Fibroblast of lung (primary cell): ENCODE data around the gene MSH4. TPM values are rescaled to one million over a fixed set of nuclear protein-coding genes. Genes with fewer than 3 reads are reported as not detected.
"Not testable (repeated sequence)": the region's sequence is repeated elsewhere in the genome, so short reads cannot be mapped to it uniquely, and the experiment has no call there.

Experiments
- DNase-seq, 2 donors: peaks; one replicate each; pipeline versions ENCODE4 v3.0.0 to v3.0.0-alpha.2; 2010; ENCODE audit warnings: low read depth in 2 of 2
- H2AFZ ChIP-seq: 2 replicates; pipeline ENCODE4 v1.5.1; 2012; ENCODE audit warnings: low read length, control low read depth, inconsistent platforms
- H3K27ac ChIP-seq: 2 replicates; pipeline ENCODE4 v1.5.1; 2011; ENCODE audit warnings: low read length, control low read depth; ENCODE audit not compliant: insufficient read depth
- H3K27me3 ChIP-seq: 2 replicates; pipeline ENCODE4 v1.5.1; 2011; ENCODE audit warnings: mild to moderate bottlenecking, low read length; ENCODE audit not compliant: control insufficient read depth, insufficient read depth
- H3K36me3 ChIP-seq: 2 replicates; pipeline ENCODE4 v1.5.1; 2011; ENCODE audit warnings: low read length; ENCODE audit not compliant: control insufficient read depth, insufficient read depth
- H3K4me1 ChIP-seq: 2 replicates; pipeline ENCODE4 v1.5.1; 2011; ENCODE audit warnings: low read length; ENCODE audit not compliant: control insufficient read depth, insufficient read depth; ENCODE audit errors: extremely low read depth
- H3K4me2 ChIP-seq: 2 replicates; pipeline ENCODE4 v1.5.1; 2011; ENCODE audit warnings: low read length, control low read depth; ENCODE audit not compliant: insufficient read depth; ENCODE audit errors: extremely low read depth
- H3K4me3 ChIP-seq, 4 experiments: fragments of 200-600 bp in 1 of 4; sonication (generic) in 1 of 4; replicated peaks in 1 of 4; 2 replicates each; pipeline ENCODE4 v1.5.1; 2011 to 2016; ENCODE audit warnings: low read length in 4 of 4, low read depth in 3 of 4, mild to moderate bottlenecking in 3 of 4, control low read depth in 2 of 4, inconsistent platforms in 1 of 4, mixed read lengths in 1 of 4; ENCODE audit not compliant: insufficient read depth in 1 of 4; ENCODE audit errors: control extremely low read depth in 1 of 4
- H3K79me2 ChIP-seq: 2 replicates; pipeline ENCODE4 v1.5.1; 2012; ENCODE audit warnings: mild to moderate bottlenecking, low read length, inconsistent platforms; ENCODE audit not compliant: control insufficient read depth, insufficient read depth
- H3K9ac ChIP-seq: 2 replicates; pipeline ENCODE4 v1.5.1; 2011; ENCODE audit warnings: mild to moderate bottlenecking, low read length, control low read depth; ENCODE audit not compliant: insufficient read depth
- H3K9me3 ChIP-seq: 2 replicates; pipeline ENCODE4 v1.5.1; 2012; ENCODE audit warnings: low read depth, low read length; ENCODE audit not compliant: control insufficient read depth, insufficient read depth
- H4K20me1 ChIP-seq: 2 replicates; pipeline ENCODE4 v1.5.1; 2011; ENCODE audit warnings: low read length; ENCODE audit not compliant: control insufficient read depth, insufficient read depth; ENCODE audit errors: extremely low read depth
- EZH2 ChIP-seq: IDR thresholded peaks from 2 replicates; pipeline ENCODE4 v1.5.1; 2012; ENCODE audit warnings: low read length, control low read depth, mild to moderate bottlenecking; ENCODE audit errors: missing control alignments
- polyA plus RNA-seq, 2 donors: library from polyadenylated mRNA; depleted of rRNA in 1 of 2; stranded (reverse) in 1 of 2; unstranded in 1 of 2; fragments of >200 nt; gene quantifications; 2 replicates each; pipeline ENCODE4 v1.2.1, GENCODE V29; 2011 to 2012; ENCODE audit warnings: missing spikeins in 1 of 2
- total RNA-seq: library from RNA; depleted of rRNA; stranded (reverse); fragments of >200 nt; gene quantifications from 2 replicates; pipeline ENCODE4 v1.2.1, GENCODE V29; 2014
- TF ChIP-seq, protein P1 (sequence below), 2 donors: IDR thresholded peaks in 1 of 2; conservative IDR thresholded peaks in 1 of 2; 1 replicate in 1 of 2; 2 replicates in 1 of 2; pipeline ENCODE4 v1.5.1; 2011 to 2012; ENCODE audit warnings: low read length in 2 of 2, control low read depth in 1 of 2, inconsistent platforms in 1 of 2, low read depth in 1 of 2, mild to moderate bottlenecking in 1 of 2

The MSH4 gene
- total and polyA plus RNA-seq, 2 donors (not counting 1 experiment from before 2014, with no cell fraction given): 0.66 TPM; not detected in 1

DNA sequence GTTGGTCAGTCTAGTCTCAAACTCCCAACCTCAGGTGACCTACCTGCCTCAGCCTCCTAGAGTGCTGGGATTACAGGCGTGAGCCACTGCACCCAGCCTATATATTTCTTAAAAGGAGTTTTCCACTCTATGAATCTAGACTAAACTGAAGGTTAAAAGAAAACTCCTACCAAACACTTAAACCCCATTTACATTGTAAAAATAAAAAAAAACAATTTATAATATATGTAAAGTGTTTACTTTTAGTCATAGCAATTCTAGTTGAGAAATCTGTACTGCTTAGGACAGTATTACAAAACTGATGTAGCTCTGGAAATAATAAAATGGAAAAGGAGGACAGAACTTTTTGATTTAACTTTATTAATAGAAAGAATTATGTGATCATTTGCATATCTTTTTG, 126.0 kb downstream of the MSH4 start:
- no peaks in the 10 kb centered on the region for H3K4me1 ChIP-seq
- no peak for TF ChIP-seq EZH2
- TF ChIP-seq, protein P1, sequence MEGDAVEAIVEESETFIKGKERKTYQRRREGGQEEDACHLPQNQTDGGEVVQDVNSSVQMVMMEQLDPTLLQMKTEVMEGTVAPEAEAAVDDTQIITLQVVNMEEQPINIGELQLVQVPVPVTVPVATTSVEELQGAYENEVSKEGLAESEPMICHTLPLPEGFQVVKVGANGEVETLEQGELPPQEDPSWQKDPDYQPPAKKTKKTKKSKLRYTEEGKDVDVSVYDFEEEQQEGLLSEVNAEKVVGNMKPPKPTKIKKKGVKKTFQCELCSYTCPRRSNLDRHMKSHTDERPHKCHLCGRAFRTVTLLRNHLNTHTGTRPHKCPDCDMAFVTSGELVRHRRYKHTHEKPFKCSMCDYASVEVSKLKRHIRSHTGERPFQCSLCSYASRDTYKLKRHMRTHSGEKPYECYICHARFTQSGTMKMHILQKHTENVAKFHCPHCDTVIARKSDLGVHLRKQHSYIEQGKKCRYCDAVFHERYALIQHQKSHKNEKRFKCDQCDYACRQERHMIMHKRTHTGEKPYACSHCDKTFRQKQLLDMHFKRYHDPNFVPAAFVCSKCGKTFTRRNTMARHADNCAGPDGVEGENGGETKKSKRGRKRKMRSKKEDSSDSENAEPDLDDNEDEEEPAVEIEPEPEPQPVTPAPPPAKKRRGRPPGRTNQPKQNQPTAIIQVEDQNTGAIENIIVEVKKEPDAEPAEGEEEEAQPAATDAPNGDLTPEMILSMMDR (conservative IDR thresholded peaks at IDR 0.05 in 1 of 2, IDR thresholded peaks at IDR 0.05 in 1 of 2; ENCODE audit: low read depth in 1 of 2, low read length in 2 of 2): no peak
- no peaks in the 10 kb centered on the region for H3K79me2 ChIP-seq
- H2AFZ ChIP-seq: no peak overlapping the region
- no peaks in the 10 kb centered on the region for H3K27me3 ChIP-seq
- no peaks in the 10 kb centered on the region for H3K9me3 ChIP-seq
- no peak overlapping the region for H3K9ac ChIP-seq
- no peak overlapping the region for H3K4me2 ChIP-seq
- no peaks in the 10 kb centered on the region for H4K20me1 ChIP-seq
- no peak for DNase-seq
- H3K27ac ChIP-seq: no peak overlapping the region
- no peak overlapping the region for H3K4me3 ChIP-seq
- H3K36me3 ChIP-seq: no peaks in the 10 kb centered on the region

DNA sequence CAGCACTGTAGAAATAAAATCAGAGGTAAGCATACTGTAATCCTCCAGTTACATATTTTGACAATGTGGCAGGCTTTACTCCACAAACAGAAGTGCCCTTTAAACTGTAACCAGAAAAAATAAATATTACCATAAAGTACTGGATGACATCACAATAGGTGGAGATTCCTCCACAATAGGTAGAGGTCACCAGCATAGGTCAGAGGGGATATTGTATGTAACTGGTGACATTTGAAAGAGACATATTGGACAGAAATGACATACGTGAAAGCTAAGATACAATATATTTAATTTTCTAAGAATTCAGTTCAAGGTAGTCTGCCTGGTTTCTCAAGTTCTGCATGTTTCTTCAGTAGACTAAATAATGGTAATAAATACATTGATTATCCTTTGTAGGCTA, 135.6 kb downstream of the MSH4 start, which contains the start of gene ASB17:
Gene ASB17 (minus strand): TSS at position 101 of the 400 bp plus-strand sequence. CDS start 113 bp downstream, outside the sequence.
- no peaks in the 10 kb centered on the region for H4K20me1 ChIP-seq
- no peak for DNase-seq
- no peak within 1 kb of the TSS for H3K4me2 ChIP-seq
- TF ChIP-seq, protein P1 (conservative IDR thresholded peaks at IDR 0.05 in 1 of 2, IDR thresholded peaks at IDR 0.05 in 1 of 2; ENCODE audit: low read depth in 1 of 2, low read length in 2 of 2): no peak
- no peak for TF ChIP-seq EZH2
- H3K9me3 ChIP-seq: no peaks in the 10 kb centered on the region
- H3K4me3 ChIP-seq: no peak within 1 kb of the TSS
- H3K4me1 ChIP-seq: no peaks in the 10 kb centered on the region
- H3K9ac ChIP-seq: no peak within 1 kb of the TSS
- H3K36me3 ChIP-seq: no peaks in the 10 kb centered on the region
- H2AFZ ChIP-seq: no peak within 1 kb of the TSS
- no peaks in the 10 kb centered on the region for H3K79me2 ChIP-seq
- H3K27ac ChIP-seq: no peak within 1 kb of the TSS
- H3K27me3 ChIP-seq: no peaks in the 10 kb centered on the region

DNA sequence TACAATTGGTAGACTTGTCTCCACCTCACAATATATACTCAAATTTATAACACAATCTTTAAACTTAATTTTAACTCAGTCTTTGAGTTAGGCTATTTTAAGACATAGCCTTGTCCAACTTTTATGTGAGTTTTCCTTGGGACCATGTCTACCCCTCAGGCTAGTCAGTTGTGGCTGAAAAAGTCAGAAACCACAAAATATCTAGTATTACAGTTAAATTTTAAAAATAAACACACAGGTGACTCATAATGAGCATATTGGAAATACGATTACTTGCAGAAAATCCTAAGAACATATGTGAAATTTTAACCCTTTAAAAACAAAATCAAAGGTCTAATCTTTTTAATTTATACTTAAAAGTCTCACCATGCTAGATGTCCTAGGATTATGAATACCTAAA, 140.4 kb downstream of the MSH4 start:
- Histone ChIP-seq H3K27me3 (no peaks in the 10 kb centered on the region), H3K27ac (no peak overlapping the region), H3K4me3 (no peak overlapping the region), H3K4me2 (no peak overlapping the region), H3K9me3 (no peaks in the 10 kb centered on the region), H2AFZ (no peak overlapping the region), H4K20me1 (no peaks in the 10 kb centered on the region), H3K4me1 (peaks cover 2% of the 10 kb centered on the region), H3K9ac (no peak overlapping the region), H3K36me3 (no peaks in the 10 kb centered on the region), H3K79me2 (no peaks in the 10 kb centered on the region)
- TF ChIP-seq, protein P1 (conservative IDR thresholded peaks at IDR 0.05 in 1 of 2, IDR thresholded peaks at IDR 0.05 in 1 of 2; ENCODE audit: low read depth in 1 of 2, low read length in 2 of 2): no peak
- no peak for TF ChIP-seq EZH2
- DNase-seq: peak; percentile 47 to 64

DNA sequence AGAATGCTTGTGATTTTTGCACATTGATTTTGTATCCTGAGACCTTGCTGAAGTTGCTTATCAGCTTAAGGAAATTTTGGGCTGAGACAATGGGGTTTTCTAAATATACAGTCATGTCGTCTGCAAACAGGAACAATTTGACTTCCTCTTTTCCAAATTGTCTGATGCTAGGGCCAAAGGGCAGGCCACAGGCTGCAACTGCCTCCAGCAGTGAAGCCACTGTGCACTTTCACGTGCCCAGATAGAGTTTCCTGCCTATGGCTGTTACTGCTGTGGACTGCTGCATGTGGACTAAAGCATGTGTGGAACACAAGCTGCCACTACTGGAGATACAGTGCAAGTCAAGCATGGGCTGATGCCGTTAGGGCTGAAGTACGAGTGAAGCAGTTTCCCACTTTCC, 146.4 kb downstream of the MSH4 start:
- not testable (repeated sequence) for H3K4me2 ChIP-seq, H3K27me3 ChIP-seq, DNase-seq

More for the DNA sequence above, 146.4 kb downstream of the MSH4 start:
- not testable (repeated sequence) for H3K9me3 ChIP-seq, H3K27ac ChIP-seq, H3K4me3 ChIP-seq, H3K36me3 ChIP-seq, H2AFZ ChIP-seq, H3K4me1 ChIP-seq, H3K79me2 ChIP-seq, H3K9ac ChIP-seq, H4K20me1 ChIP-seq
